Measurements from ENCODE around the gene TGOLN2. TPM values are rescaled to one million over a fixed set of nuclear protein-coding genes. Genes with fewer than 3 reads are reported as not detected.

Gene TGOLN2
- total and polyA plus RNA-seq, 2 donors (not counting 3 experiments of a cell fraction or from before 2014, with no cell fraction given), result 112 to 140 TPM

DNA sequence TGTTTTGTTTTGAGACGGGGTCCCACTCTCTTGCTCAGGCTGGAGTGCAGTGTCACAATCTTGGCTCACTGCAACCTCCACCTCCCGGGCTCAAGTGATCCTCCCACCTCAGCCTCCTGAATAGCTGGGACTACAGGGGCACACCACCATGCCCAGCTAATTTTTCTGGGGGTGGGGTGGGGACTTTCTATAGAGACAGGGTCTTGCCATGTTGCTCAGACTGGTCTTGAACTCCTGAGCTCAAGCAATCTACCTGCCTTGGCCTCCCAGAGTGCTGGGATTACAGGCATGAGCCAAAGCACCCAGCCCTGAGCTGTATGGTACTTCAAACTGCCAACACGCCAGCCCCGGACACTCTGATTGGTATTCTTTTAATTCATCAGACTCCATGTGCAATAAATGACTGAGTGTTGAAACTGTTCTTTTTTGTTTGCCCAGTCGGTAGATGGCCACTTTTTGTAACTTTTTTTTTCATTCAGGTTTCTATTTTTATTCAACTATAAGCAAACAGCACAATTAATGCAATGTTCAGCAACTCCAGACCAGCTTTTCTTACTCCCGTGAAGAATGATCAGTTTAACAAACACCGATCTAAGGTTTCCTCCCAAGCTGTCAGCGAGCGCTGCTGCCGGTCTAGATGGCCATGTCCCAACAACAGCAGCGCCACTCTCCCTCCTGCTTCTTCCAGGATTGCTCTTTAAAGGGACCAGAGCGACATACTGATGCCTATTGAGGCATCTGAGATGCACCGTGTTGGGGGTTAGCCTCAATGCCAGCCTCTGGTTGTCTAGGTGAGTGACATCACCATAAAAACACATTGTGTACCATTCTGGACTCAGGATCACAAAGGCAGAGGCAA lies 12.5 kb upstream of the TGOLN2 start:
- Histone ChIP-seq H3K4me3 (replicated peaks in 1 of 3; ENCODE audit: insufficient read depth in 1 of 3, low read depth in 1 of 3, low read length in 3 of 3) (no peak overlapping the region), H3K9me1 (replicated peaks; ENCODE audit: control insufficient read depth, extremely low read depth, insufficient read depth, low read length) (peaks cover 2% of the 10 kb centered on the region), H3K4me2 (ENCODE audit: insufficient read depth, low read length) (no peak overlapping the region), H3K9ac (replicated peaks; ENCODE audit: extremely low read depth, insufficient read depth, low read length) (no peak overlapping the region), H2AFZ (ENCODE audit: low read depth, low read length) (no peak overlapping the region), H3K27me3 (ENCODE audit: control insufficient read depth in 2 of 2, insufficient read depth in 2 of 2, low read length in 2 of 2) (peaks cover 9% of the 10 kb centered on the region in 2 experiments), H3K36me3 (ENCODE audit: control insufficient read depth in 2 of 2, extremely low read depth in 1 of 2, insufficient read depth in 2 of 2, low read length in 2 of 2) (peaks cover 2 to 4% of the 10 kb centered on the region in 2 experiments), H3K79me2 (ENCODE audit: control insufficient read depth, insufficient read depth, low read length) (no peaks in the 10 kb centered on the region), H3K9me3 (replicated peaks; ENCODE audit: control insufficient read depth, insufficient read depth, low read length) (no peaks in the 10 kb centered on the region), H4K20me1 (replicated peaks; ENCODE audit: control insufficient read depth, extremely low read depth, insufficient read depth, low read length) (no peaks in the 10 kb centered on the region), H3K27ac (ENCODE audit: insufficient read depth, low read depth, low read length) (no peak overlapping the region), H3K4me1 (ENCODE audit: control insufficient read depth, extremely low read depth, insufficient read depth, low read length) (no peaks in the 10 kb centered on the region)
- dilution Hi-C loops (cut with MboI; ENCODE audit: extremely low pct_ligation_motif_present, low sequenced_read_pairs) (no loop called here), intact Hi-C loops (cut with micrococcal nuclease) (no loop called here)
- no peak for DNase-seq (ENCODE audit: low read depth, low spot score)
- POLR2A ChIA-PET, result interaction anchor here (0.6 kb wide), 1 partner anchor 251 kb away, joined by 3 read pairs; no protein-coding TSS in a partner anchor
- CTCF ChIA-PET, result no interaction called here
- TF ChIP-seq, protein P1, sequence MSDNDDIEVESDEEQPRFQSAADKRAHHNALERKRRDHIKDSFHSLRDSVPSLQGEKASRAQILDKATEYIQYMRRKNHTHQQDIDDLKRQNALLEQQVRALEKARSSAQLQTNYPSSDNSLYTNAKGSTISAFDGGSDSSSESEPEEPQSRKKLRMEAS (IDR thresholded peaks at IDR 0.05; ENCODE audit: insufficient read depth, insufficient read length), result no peak
- TF ChIP-seq GATA2 (IDR thresholded peaks at IDR 0.05; ENCODE audit: insufficient read depth, insufficient read length, low read depth, low read length) (no peak), FOS (IDR thresholded peaks at IDR 0.05; ENCODE audit: borderline replicate concordance, insufficient read depth, low read length) (no peak), POLR2AphosphoS5 (IDR thresholded peaks at IDR 0.05; ENCODE audit: insufficient read depth, low read depth, low read length) (no peak), MYC (IDR thresholded peaks at IDR 0.05; ENCODE audit: low read depth, low read length) (no peak), EZH2 (IDR thresholded peaks at IDR 0.05; ENCODE audit: borderline replicate concordance, low read depth, low read length, severe bottlenecking) (no peak), JUN (IDR thresholded peaks at IDR 0.05; ENCODE audit: borderline replicate concordance, insufficient read depth, insufficient read length, low read depth) (no peak), POLR2A (IDR thresholded peaks at IDR 0.05; ENCODE audit: low read depth, low read length) (no peak)
- TF ChIP-seq, protein P2, sequence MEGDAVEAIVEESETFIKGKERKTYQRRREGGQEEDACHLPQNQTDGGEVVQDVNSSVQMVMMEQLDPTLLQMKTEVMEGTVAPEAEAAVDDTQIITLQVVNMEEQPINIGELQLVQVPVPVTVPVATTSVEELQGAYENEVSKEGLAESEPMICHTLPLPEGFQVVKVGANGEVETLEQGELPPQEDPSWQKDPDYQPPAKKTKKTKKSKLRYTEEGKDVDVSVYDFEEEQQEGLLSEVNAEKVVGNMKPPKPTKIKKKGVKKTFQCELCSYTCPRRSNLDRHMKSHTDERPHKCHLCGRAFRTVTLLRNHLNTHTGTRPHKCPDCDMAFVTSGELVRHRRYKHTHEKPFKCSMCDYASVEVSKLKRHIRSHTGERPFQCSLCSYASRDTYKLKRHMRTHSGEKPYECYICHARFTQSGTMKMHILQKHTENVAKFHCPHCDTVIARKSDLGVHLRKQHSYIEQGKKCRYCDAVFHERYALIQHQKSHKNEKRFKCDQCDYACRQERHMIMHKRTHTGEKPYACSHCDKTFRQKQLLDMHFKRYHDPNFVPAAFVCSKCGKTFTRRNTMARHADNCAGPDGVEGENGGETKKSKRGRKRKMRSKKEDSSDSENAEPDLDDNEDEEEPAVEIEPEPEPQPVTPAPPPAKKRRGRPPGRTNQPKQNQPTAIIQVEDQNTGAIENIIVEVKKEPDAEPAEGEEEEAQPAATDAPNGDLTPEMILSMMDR (IDR thresholded peaks at IDR 0.05; ENCODE audit: extremely low read depth in 1 of 2, insufficient read depth in 1 of 2, low read depth in 1 of 2, low read length in 2 of 2), result no peak
- no peak for FAIRE-seq
- BruUV-seq (replicated peaks), result no TSS peak

Data from endothelial cell of umbilical vein (primary cell).